GM19043 (cell line): ENCODE measurements around the gene PLEKHA1.

Experiments
- ATAC-seq: cut with Tn5 transposase; IDR thresholded peaks from one replicate; pipeline ENCODE4 v1.9.1; 2021; ENCODE audit warnings: low read depth; ENCODE audit not compliant: unreplicated experiment

The PLEKHA1 gene

DNA sequence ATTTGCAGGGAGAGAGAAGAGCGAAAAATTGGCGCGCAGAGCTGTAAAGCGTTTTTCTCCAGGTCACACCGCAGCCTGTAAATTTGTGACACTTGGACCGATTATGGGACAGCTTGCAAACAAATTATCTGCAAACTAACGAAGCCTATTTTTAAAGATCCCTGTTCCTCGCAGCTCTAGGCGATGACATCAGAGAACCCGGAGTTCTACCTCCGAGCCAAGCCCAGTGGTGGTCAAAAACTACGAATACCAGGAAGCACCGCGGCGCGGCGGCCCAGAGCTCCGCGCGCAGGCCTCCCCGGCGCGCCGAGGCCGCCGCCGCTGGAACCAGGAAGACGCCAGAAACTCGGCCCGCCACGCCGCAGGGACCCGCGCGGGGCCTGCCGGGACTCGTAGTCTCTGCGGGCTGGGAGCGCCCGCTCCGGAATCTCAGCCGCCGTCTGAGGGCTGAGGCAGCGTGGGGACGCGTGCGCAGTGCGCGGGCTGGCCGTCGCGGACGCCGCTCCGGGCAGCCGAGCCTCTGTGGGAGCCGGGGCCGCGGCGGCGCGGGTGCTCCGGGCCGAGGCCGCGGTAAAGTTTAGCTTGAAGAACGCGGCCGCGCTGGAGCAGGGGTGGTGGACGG is at the start of gene PLEKHA1:
PLEKHA1 (plus strand) TSS at position 472 of the 622 bp plus-strand sequence. CDS start 18,493 bp downstream, outside the sequence.
- peak; percentile 87 for ATAC-seq

- no peak for ATAC-seq
These were observed 49.3 kb upstream of the PLEKHA1 start for GRCh38 chr10:122325235-122325634.

DNA sequence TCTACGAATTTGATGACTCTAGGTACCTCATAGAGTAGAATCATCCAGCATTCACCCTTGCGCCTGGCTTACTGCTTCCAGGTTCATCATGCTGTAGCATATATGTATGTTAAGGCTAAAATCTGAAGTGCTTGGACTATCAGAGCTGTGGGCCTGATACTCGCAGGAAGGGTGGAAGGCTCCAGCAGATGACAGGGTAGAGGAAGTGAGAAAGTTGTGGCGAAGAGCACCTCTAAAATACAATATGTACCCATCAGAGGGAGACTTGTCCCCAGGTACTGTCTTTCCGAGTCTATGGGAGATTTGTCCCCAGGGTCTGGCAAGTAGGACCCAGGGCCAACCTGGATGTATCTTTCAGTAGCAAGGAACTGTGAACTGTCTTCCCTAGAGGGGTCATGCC is 48.1 kb upstream of the PLEKHA1 start:
- peak; percentile 50 for ATAC-seq

DNA sequence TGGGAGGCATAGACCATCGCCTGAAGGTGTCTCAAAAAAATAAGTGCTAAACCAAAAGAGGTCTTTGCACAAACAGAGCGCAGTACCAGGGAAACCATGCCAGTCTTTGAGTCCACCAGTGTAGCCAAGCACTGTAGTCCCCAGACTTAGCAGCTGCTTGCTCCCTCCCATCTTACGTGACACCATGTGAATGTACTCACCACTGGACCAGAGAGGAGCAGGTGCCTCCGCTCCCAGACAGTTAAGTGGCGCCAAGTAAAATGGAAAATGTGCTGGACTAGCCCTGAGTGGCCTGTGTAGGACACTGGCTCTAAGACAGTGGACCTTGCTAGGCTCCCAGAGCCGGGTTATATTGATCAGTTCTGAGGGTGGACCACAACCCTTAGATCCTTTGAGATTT is 47.7 kb upstream of the PLEKHA1 start:
- no peak for ATAC-seq

DNA sequence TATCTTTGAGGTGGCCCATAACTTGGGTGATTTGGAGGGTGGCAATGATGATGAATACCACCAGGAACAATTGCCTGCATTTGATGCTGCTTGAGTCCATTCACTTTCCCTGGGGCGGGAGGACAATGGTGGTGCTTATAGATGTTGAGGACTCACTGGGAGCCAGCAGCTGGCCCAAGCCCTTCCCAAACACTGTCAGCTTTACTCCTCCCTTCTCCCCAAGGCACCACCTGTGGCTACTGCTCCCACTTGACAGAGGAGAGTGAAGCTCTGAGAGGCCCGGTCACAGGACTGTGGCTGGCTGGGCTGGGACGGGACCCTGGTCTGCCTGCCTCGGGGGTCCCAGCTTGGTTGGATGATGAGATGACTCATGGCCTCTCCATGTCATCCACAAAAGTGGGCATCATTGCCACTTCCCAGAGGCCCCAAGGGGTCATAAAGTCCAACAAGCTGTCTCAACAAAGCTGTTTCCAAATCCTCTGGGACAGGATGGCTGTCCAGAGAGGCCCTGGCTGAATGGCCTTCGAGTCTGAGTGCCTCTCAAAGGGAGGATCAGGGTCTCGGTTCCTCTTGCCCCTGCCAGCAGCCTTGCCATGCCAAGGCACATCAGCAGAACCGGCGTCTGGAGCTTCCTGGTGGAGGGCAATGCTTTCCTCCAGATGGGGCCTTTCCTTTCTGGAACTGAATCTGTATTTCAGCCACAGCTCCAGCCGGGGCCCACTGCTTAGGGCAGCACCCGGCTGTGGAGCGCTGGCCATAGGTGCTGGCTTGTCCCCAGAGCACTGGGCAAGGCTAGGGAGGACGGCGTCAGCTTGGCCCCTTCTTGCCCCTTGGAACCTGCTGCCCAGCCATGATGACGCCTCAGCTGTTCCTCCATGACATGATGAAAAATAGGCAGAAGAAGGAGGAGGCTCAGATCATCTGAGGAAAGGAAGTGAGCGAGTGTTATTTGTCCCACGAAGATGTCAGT is 47.0 kb upstream of the PLEKHA1 start:
- no peak for ATAC-seq

GRCh38 chr10:122328676-122329075 is 45.8 kb upstream of the PLEKHA1 start:
- peak; percentile 45 for ATAC-seq

DNA sequence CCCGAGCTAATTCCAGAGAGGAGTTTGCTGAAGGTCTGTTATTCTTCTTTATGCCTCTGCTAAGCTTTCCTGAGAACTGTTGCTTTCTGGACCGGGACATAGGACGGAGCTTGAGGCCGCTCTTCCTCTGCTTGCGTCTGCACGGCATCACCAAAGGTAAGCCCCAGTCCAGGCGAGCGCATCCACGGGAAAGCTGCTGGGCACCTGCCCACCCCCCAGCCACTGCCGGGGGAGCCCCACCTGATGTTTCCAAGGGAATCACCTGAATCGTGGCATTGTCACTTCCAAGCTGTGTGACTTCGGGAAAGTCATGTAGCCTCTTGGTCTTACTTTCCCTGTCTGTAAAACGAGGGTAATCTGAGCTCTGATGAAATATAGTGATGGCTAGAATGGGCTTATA is 45.1 kb upstream of the PLEKHA1 start:
- ATAC-seq = no peak

DNA sequence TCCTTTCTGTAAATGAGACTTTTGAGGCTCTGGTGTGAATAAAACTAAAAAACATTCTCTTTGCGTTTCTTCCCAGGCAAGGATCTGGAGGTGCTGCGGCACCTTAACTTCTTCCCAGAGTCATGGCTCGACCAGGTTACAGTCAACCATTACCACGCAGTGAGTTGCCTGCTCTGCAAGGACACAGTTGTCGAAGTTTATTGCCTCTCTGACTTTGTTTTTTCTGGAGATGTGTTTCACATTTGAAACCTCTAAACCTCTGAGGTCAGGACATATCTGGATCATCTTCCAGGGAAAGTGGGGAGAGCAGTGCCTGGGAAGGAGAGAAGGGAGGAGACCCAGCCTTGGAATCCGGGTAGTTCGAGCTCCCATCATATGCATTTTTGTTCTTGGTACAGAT is 43.4 kb upstream of the PLEKHA1 start:
- ATAC-seq = no peak

- ATAC-seq = no peak
These were observed 42.7 kb upstream of the PLEKHA1 start for GRCh38 chr10:122331615-122332446.

DNA sequence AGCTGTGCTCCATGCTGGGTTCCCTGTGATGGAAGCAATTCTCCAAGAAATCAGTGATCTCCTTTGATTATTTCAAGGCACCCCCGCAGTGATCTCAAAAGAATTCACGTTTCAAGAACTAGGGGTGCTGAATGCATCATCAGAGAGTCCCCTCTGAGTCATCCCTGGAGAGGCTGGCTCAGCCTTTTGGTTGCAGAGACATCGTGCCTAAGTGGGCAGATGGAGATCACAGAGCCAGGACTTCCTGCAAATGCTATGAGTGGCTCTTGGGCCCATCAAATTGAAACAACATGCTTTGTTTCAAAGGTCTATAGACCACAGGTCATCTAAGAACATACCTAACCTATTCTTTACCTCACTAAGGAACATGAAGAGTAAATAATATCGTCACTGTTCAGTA is 41.5 kb upstream of the PLEKHA1 start:
- no peak for ATAC-seq

- ATAC-seq = no peak
These were observed 38.2 kb upstream of the PLEKHA1 start for GRCh38 chr10:122336332-122336731.

- no peak for ATAC-seq
These were observed 37.5 kb upstream of the PLEKHA1 start for GRCh38 chr10:122336961-122337360.

DNA sequence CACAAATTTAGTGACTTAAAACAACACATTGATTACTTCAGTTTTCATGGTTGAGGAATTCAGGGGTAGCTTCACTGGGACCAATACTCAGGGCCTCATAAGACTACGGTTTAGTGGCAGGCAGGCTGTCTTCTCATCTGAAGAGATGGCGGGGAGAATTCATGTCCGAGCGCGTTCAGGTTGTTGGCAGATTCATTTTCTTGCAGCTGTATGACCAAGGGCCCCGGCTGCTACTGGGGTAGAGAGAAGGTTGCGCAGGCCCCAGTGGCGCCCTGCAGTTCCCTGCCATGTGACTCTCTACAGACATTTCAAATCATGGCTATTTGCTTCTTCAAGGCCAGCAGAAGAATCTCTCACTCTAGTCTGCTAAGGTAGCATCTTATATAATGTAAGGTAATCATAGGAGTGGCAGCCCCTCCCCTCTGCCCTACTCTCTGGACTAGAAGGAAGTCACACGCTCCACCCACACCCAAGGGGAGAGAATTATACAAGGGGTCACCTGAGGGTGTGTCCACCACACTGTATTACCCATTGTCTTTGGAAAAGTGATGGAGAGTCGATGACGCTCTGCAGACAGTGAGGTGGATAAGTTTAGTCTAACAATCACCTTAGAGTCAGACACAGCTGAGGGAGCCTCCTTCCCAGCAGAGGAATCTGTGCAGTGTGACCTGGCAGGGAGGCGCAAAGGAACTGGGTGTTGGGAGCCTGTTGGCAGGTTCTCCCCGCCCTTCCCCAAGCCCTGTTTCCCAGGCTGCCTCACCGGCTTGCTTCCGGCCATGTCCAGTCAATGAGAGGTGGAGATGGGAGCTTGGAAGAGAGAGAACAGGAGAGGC is 35.7 kb upstream of the PLEKHA1 start:
- ATAC-seq = no peak

GRCh38 chr10:122341141-122341810 is 33.2 kb upstream of the PLEKHA1 start:
- no peak for ATAC-seq

GRCh38 chr10:122342293-122343134 is 32.0 kb upstream of the PLEKHA1 start:
- no peak for ATAC-seq

GRCh38 chr10:122343135-122343800 is 31.2 kb upstream of the PLEKHA1 start:
- ATAC-seq = no peak

- no peak for ATAC-seq
These were observed 30.6 kb upstream of the PLEKHA1 start for GRCh38 chr10:122343936-122344335.

DNA sequence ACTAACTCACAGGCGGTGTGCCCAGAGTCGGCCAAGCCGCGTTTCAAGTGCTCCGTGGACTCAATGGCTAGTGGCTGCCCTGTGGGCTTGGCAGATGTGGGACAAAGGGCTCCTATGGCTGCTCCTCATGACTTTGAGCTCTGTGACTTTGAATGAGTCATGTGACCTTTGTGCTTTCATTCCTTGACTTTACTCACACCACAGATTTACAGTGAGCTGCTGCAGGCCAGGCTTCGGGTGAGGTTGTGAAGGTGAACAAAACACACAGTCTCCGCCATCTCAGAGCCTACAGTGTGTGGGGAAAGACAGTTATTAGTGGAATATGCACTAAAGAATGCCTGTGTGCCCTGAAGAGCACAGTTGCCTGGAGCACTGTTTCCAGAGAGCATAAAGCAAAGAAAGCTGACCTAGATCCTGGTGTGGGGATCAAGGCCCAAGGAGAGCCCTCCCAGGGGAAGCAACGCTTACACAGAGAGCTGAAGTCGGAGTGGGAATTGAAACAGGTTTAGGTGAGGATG is 29.7 kb upstream of the PLEKHA1 start:
- ATAC-seq = no peak
